Right lobe of liver (tissue), 6 donors: ENCODE data around the gene ERVW-1. TPM values are rescaled to one million over a fixed set of nuclear protein-coding genes. Genes with fewer than 3 reads are reported as not detected.

ENCODE experiments used
- ATAC-seq, 4 donors: fragments of 200-7000 bp; cut with Tn5 transposase; one replicate each; pipeline ENCODE4 v1.9.1; 2020; ENCODE audit warnings: mild to moderate bottlenecking in 4 of 4, moderate library complexity in 4 of 4
- DNase-seq, 3 donors: peaks; one replicate each; pipeline ENCODE4 v3.0.0-alpha.2; 2020
- H3K27ac ChIP-seq, 3 donors: fragments of 200-600 bp; one replicate each; pipeline ENCODE4 v1.8.0; 2022
- H3K27me3 ChIP-seq, 2 donors: fragments of 200-600 bp; one replicate each; pipeline ENCODE4 v1.8.0; 2022
- H3K36me3 ChIP-seq, 4 donors: fragments of 200-600 bp; sonication (generic) in 1 of 4; one replicate each; pipeline versions ENCODE4 v1.5.1 to v1.8.0; 2017 to 2022; ENCODE audit warnings: control low read depth in 1 of 4
- H3K4me1 ChIP-seq, 4 donors: fragments of 200-600 bp; sonication (generic) in 1 of 4; one replicate each; pipeline versions ENCODE4 v1.5.1 to v1.8.0; 2017 to 2022; ENCODE audit warnings: control low read depth in 1 of 4
- H3K4me3 ChIP-seq, 3 donors: fragments of 200-600 bp; one replicate each; pipeline ENCODE4 v1.8.0; 2022
- H3K9me3 ChIP-seq, 4 donors: fragments of 200-600 bp; sonication (generic) in 1 of 4; one replicate each; pipeline versions ENCODE4 v1.5.1 to v1.8.0; 2017 to 2022; ENCODE audit warnings: control low read depth in 1 of 4
- CTCF ChIP-seq, 4 donors: fragments of 200-600 bp in 3 of 4; fragments of 450-650 bp in 1 of 4; IDR thresholded peaks; one replicate each; pipeline versions ENCODE4 v1.5.1 to v1.8.0; 2016 to 2022; ENCODE audit warnings: antibody characterized with exemption in 4 of 4, mild to moderate bottlenecking in 2 of 4
- POLR2A ChIP-seq: fragments of 450-650 bp; IDR thresholded peaks from one replicate; pipeline ENCODE4 v1.6.1; 2017; ENCODE audit warnings: antibody characterized with exemption, mild to moderate bottlenecking
- WGBS: methylation state at CpG from one replicate; pipeline ENCODE4 v1.1.6; 2018; ENCODE audit warnings: low coverage, low lambda C conversion rate; ENCODE audit not compliant: insufficient coverage; ENCODE audit errors: missing lambda C conversion rate; 5-methylcytosine and 5-hydroxymethylcytosine counted together
- intact Hi-C, 2 donors: fragments of 100-400 bp; cut with DNase I; formaldehyde crosslinking; loops; one replicate each; pipeline versions ENCODE4 v1.11.2 to v1.14.1; 2022
- total RNA-seq, 6 experiments: library from RNA; depleted of rRNA in 2 of 6; stranded (reverse); fragments of >200 nt in 2 of 6; fragmentation: NEBNext Ultra II Directional in 3 of 6; extraction: Animal tissue kit (Norgen Biotek cat#: 25700) in 3 of 6; gene quantifications; one replicate each; pipeline versions ENCODE4 v1.1.0 to v1.2.4, GENCODE V29; 2016 to 2023
- donor health status: DM: no; HTN: yes; CAD: no.
- donor health status: DM: no; HTN: no; CAD: no.
- donor health status: DM: no; HTN: no; CAD: no.
- donor health status: DM: no; HTN: yes; CAD: no.
- donor health status: DM: no; HTN: yes; CAD: no.

Gene ERVW-1
- total RNA-seq, 6 experiments from 2014 or later, result not detected

- no peak for DNase-seq
- no peaks in the 10 kb centered on the region for H3K36me3 ChIP-seq
- H3K9me3 ChIP-seq, result no peaks in the 10 kb centered on the region
- ATAC-seq, result no peak
- TF ChIP-seq POLR2A (no peak), CTCF (IDR thresholded peaks at IDR 0.05) (no peak)
- no peak overlapping the region for H3K27ac ChIP-seq
- intact Hi-C loops, result no loop called here
- no peaks in the 10 kb centered on the region for H3K27me3 ChIP-seq
- H3K4me3 ChIP-seq, result no peak overlapping the region
- WGBS, result 75% methylated on average over 2 of the region's 3 CpGs
- no peaks in the 10 kb centered on the region for H3K4me1 ChIP-seq
Measured at GRCh38 chr7:92427193-92427592, 50.6 kb downstream of the ERVW-1 start.

GRCh38 chr7:92425311-92425947, 52.3 kb downstream of the ERVW-1 start:
- no peaks in the 10 kb centered on the region for H3K4me1 ChIP-seq
- no peaks in the 10 kb centered on the region for H3K36me3 ChIP-seq
- ATAC-seq (no peak), DNase-seq (no peak)
- H3K4me3 ChIP-seq, result no peak overlapping the region
- no peaks in the 10 kb centered on the region for H3K27me3 ChIP-seq
- no peak overlapping the region for H3K27ac ChIP-seq
- TF ChIP-seq POLR2A (no peak), CTCF (IDR thresholded peaks at IDR 0.05) (no peak)
- 42% methylated on average over 17 of the region's 20 CpGs for WGBS
- intact Hi-C loops, result no loop called here
- no peaks in the 10 kb centered on the region for H3K9me3 ChIP-seq

GRCh38 chr7:92423710-92424131, 54.0 kb downstream of the ERVW-1 start:
- Histone ChIP-seq H3K4me1 (no peaks in the 10 kb centered on the region), H3K4me3 (no peak overlapping the region), H3K27ac (no peak overlapping the region), H3K9me3 (no peaks in the 10 kb centered on the region), H3K36me3 (no peaks in the 10 kb centered on the region), H3K27me3 (no peaks in the 10 kb centered on the region)
- peak in 1 of 4 donors; percentile 8 for ATAC-seq
- no peak for DNase-seq
- WGBS, result 65% methylated on average over 5 of the region's 5 CpGs
- TF ChIP-seq POLR2A (no peak), CTCF (IDR thresholded peaks at IDR 0.05) (no peak)
- intact Hi-C loops, result no loop called here

- 92% methylated on average over 4 of the region's 6 CpGs for WGBS
- Histone ChIP-seq H3K4me1 (no peaks in the 10 kb centered on the region), H3K9me3 (no peaks in the 10 kb centered on the region), H3K27ac (no peak overlapping the region), H3K36me3 (no peaks in the 10 kb centered on the region), H3K4me3 (no peak overlapping the region), H3K27me3 (no peaks in the 10 kb centered on the region)
- intact Hi-C loops, result no loop called here
- no peak for DNase-seq
- no peak for ATAC-seq
- TF ChIP-seq POLR2A, result no peak
- TF ChIP-seq CTCF (IDR thresholded peaks at IDR 0.05), result no peak
Measured at GRCh38 chr7:92422926-92423325, 54.8 kb downstream of the ERVW-1 start.
